Measurements from ENCODE around the gene SIGLEC11. TPM values are rescaled to one million over a fixed set of nuclear protein-coding genes. Genes with fewer than 3 reads are reported as not detected.

SIGLEC11 gene
- total and polyA plus RNA-seq, 2 experiments from 2014 or later: not detected

DNA sequence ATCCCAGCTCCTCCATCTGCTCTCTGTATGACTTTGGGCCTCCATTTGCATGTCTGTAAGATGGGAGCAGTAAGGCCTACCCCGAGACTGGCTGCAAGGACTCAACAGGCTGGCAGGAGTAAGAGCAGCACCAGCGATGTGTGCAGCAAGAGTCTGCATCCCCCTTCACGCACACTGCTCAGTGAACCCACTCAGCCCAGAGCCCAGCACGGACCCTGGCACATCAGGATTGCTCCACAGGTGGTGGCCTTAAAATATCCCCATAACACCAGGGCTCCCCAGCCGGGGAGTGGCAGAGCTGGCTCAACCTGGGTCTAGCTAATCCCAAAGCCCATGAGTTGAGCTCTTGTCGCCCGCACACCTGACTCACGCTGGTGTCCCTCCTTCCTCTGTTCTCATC is 40.8 kb upstream of the SIGLEC11 start (continued):
- TF ChIP-seq, protein P1, sequence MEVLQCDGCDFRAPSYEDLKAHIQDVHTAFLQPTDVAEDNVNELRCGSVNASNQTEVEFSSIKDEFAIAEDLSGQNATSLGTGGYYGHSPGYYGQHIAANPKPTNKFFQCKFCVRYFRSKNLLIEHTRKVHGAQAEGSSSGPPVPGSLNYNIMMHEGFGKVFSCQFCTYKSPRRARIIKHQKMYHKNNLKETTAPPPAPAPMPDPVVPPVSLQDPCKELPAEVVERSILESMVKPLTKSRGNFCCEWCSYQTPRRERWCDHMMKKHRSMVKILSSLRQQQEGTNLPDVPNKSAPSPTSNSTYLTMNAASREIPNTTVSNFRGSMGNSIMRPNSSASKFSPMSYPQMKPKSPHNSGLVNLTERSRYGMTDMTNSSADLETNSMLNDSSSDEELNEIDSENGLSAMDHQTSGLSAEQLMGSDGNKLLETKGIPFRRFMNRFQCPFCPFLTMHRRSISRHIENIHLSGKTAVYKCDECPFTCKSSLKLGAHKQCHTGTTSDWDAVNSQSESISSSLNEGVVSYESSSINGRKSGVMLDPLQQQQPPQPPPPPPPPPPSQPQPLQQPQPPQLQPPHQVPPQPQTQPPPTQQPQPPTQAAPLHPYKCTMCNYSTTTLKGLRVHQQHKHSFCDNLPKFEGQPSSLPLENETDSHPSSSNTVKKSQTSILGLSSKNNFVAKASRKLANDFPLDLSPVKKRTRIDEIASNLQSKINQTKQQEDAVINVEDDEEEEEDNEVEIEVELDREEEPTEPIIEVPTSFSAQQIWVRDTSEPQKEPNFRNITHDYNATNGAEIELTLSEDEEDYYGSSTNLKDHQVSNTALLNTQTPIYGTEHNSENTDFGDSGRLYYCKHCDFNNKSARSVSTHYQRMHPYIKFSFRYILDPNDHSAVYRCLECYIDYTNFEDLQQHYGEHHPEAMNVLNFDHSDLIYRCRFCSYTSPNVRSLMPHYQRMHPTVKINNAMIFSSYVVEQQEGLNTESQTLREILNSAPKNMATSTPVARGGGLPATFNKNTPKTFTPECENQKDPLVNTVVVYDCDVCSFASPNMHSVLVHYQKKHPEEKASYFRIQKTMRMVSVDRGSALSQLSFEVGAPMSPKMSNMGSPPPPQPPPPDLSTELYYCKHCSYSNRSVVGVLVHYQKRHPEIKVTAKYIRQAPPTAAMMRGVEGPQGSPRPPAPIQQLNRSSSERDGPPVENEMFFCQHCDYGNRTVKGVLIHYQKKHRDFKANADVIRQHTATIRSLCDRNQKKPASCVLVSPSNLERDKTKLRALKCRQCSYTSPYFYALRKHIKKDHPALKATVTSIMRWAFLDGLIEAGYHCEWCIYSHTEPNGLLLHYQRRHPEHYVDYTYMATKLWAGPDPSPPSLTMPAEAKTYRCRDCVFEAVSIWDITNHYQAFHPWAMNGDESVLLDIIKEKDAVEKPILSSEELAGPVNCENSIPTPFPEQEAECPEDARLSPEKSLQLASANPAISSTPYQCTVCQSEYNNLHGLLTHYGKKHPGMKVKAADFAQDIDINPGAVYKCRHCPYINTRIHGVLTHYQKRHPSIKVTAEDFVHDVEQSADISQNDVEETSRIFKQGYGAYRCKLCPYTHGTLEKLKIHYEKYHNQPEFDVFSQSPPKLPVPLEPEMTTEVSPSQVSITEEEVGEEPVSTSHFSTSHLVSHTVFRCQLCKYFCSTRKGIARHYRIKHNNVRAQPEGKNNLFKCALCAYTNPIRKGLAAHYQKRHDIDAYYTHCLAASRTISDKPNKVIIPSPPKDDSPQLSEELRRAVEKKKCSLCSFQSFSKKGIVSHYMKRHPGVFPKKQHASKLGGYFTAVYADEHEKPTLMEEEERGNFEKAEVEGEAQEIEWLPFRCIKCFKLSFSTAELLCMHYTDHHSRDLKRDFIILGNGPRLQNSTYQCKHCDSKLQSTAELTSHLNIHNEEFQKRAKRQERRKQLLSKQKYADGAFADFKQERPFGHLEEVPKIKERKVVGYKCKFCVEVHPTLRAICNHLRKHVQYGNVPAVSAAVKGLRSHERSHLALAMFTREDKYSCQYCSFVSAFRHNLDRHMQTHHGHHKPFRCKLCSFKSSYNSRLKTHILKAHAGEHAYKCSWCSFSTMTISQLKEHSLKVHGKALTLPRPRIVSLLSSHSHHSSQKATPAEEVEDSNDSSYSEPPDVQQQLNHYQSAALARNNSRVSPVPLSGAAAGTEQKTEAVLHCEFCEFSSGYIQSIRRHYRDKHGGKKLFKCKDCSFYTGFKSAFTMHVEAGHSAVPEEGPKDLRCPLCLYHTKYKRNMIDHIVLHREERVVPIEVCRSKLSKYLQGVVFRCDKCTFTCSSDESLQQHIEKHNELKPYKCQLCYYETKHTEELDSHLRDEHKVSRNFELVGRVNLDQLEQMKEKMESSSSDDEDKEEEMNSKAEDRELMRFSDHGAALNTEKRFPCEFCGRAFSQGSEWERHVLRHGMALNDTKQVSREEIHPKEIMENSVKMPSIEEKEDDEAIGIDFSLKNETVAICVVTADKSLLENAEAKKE (CRISPR knock-in tag; IDR thresholded peaks at IDR 0.05): no peak
- TF ChIP-seq EZH2 (IDR thresholded peaks at IDR 0.05; ENCODE audit: low read depth, unreplicated experiment) (no peak), JUNB (IDR thresholded peaks at IDR 0.05; ENCODE audit: unreplicated experiment) (no peak), EZH2phosphoT487 (IDR thresholded peaks at IDR 0.05; ENCODE audit: unreplicated experiment) (no peak)
- TF ChIP-seq, protein P2, sequence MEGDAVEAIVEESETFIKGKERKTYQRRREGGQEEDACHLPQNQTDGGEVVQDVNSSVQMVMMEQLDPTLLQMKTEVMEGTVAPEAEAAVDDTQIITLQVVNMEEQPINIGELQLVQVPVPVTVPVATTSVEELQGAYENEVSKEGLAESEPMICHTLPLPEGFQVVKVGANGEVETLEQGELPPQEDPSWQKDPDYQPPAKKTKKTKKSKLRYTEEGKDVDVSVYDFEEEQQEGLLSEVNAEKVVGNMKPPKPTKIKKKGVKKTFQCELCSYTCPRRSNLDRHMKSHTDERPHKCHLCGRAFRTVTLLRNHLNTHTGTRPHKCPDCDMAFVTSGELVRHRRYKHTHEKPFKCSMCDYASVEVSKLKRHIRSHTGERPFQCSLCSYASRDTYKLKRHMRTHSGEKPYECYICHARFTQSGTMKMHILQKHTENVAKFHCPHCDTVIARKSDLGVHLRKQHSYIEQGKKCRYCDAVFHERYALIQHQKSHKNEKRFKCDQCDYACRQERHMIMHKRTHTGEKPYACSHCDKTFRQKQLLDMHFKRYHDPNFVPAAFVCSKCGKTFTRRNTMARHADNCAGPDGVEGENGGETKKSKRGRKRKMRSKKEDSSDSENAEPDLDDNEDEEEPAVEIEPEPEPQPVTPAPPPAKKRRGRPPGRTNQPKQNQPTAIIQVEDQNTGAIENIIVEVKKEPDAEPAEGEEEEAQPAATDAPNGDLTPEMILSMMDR (conservative IDR thresholded peaks at IDR 0.05; ENCODE audit: low read depth in 2 of 2): no peak

DNA sequence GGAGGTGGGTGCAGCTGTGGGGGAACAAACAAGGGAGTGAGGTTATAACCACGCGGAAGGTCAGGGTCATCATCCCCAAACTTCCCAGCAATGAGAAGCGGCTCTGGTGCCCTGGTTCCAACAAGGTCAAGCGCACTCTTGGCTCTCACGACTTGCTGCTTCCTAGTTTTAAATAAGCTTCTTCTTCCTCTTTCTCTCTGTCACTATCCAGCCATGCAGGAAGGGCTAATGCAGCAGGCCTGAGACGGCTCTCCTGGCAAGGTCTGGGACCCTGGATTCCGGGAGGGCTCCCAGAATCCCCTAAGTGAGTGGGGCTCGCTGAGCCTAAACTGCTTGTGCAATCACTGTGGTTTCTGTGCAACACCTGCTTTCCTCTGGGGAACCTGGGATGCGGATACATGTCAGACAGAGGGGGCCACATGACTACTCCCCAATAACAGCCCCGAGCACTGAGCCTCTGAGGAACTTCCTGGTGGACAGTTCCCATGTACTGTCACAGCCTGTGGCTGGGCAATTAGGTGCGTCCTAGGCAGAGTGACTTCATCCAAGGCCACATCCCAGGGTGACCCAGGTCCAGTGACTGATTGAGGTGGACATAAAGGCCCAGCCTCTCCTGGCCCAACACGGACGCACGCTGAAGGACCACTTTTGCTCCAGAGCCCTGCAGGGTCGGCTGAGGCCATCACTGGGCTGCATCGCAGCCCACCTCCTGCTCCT is 40.0 kb upstream of the SIGLEC11 start:
- Mint-ChIP-seq H3K9me3 (no peaks in the 10 kb centered on the region), H3K4me3 (no peak overlapping the region), H3K4me1 (no peaks in the 10 kb centered on the region), H3K36me3 (ENCODE audit: low read depth) (peaks cover 2% of the 10 kb centered on the region; the same call in 1 of the 3 replicates), H3K27me3 (ENCODE audit: insufficient read depth, low read depth, poor library complexity) (peaks cover 3% of the 10 kb centered on the region), H3K27ac (no peak overlapping the region)
- Histone ChIP-seq H3K27me3 (ENCODE audit: insufficient read depth) (no peaks in the 10 kb centered on the region), H3K4me3 (no peak overlapping the region), H3K36me3 (ENCODE audit: insufficient read depth) (no peaks in the 10 kb centered on the region), H3K79me2 (replicated peaks; ENCODE audit: insufficient read depth) (no peaks in the 10 kb centered on the region), H2AFZ (no peak overlapping the region), H3K9me2 (ENCODE audit: insufficient read depth) (no peaks in the 10 kb centered on the region), H4K20me1 (replicated peaks; ENCODE audit: insufficient read depth) (no peaks in the 10 kb centered on the region), H3K4me1 (ENCODE audit: insufficient read depth) (no peaks in the 10 kb centered on the region), H3F3A (replicated peaks; ENCODE audit: low read depth) (no peaks in the 10 kb centered on the region), H3K4me2 (no peak overlapping the region), H3K27ac (ENCODE audit: low read depth) (no peak overlapping the region)
- no peak for DNase-seq (ENCODE audit: low spot score)
- no peak for ATAC-seq
- TF ChIP-seq JUNB (IDR thresholded peaks at IDR 0.05; ENCODE audit: unreplicated experiment): no peak
- TF ChIP-seq ZNF331 (CRISPR knock-in tag; IDR thresholded peaks at IDR 0.05; ENCODE audit: low read depth): no peak
- TF ChIP-seq POLR2AphosphoS5 (IDR thresholded peaks at IDR 0.05; ENCODE audit: low read depth): no peak
- TF ChIP-seq, protein P1 (CRISPR knock-in tag; IDR thresholded peaks at IDR 0.05): no peak
